ENCODE results near the gene SF3B4.

SF3B4 gene

GRCh38 chr1:149967041-149967440, 39.4 kb upstream of the SF3B4 start:
- Histone ChIP-seq H3K4me1 (ENCODE audit: low read depth, poor library complexity, severe bottlenecking) (peaks cover 17% of the 10 kb centered on the region), H3K9ac (no peak overlapping the region), H3K27me3 (ENCODE audit: insufficient read depth, low read depth) (no peaks in the 10 kb centered on the region), H3K4me2 (no peak overlapping the region), H3K79me2 (ENCODE audit: insufficient read depth, low read depth) (no peaks in the 10 kb centered on the region), H3K36me3 (ENCODE audit: insufficient read depth) (no peaks in the 10 kb centered on the region), H3K4me3 (IDR thresholded peaks at IDR 0.05; ENCODE audit: insufficient read depth, low read depth, low read length) (no peak overlapping the region), H3K27ac (no peak overlapping the region), H4K20me1 (ENCODE audit: insufficient read depth) (no peaks in the 10 kb centered on the region), H2AFZ (ENCODE audit: low read depth) (no peak overlapping the region)
- TF ChIP-seq, protein P1, sequence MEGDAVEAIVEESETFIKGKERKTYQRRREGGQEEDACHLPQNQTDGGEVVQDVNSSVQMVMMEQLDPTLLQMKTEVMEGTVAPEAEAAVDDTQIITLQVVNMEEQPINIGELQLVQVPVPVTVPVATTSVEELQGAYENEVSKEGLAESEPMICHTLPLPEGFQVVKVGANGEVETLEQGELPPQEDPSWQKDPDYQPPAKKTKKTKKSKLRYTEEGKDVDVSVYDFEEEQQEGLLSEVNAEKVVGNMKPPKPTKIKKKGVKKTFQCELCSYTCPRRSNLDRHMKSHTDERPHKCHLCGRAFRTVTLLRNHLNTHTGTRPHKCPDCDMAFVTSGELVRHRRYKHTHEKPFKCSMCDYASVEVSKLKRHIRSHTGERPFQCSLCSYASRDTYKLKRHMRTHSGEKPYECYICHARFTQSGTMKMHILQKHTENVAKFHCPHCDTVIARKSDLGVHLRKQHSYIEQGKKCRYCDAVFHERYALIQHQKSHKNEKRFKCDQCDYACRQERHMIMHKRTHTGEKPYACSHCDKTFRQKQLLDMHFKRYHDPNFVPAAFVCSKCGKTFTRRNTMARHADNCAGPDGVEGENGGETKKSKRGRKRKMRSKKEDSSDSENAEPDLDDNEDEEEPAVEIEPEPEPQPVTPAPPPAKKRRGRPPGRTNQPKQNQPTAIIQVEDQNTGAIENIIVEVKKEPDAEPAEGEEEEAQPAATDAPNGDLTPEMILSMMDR (conservative IDR thresholded peaks at IDR 0.05; ENCODE audit: low read depth, low read length), result no peak

- Histone ChIP-seq H3K4me1 (ENCODE audit: low read depth, poor library complexity, severe bottlenecking) (peaks cover 22% of the 10 kb centered on the region), H3K9ac (no peak overlapping the region), H3K36me3 (ENCODE audit: insufficient read depth) (no peaks in the 10 kb centered on the region), H3K4me2 (no peak overlapping the region), H3K27me3 (ENCODE audit: insufficient read depth, low read depth) (no peaks in the 10 kb centered on the region), H3K27ac (no peak overlapping the region), H3K79me2 (ENCODE audit: insufficient read depth, low read depth) (no peaks in the 10 kb centered on the region), H3K4me3 (IDR thresholded peaks at IDR 0.05; ENCODE audit: insufficient read depth, low read depth, low read length) (no peak overlapping the region), H2AFZ (ENCODE audit: low read depth) (no peak overlapping the region), H4K20me1 (ENCODE audit: insufficient read depth) (no peaks in the 10 kb centered on the region)
- TF ChIP-seq, protein P1 (conservative IDR thresholded peaks at IDR 0.05; ENCODE audit: low read depth, low read length), result no peak
Measured at GRCh38 chr1:149966405-149966804, 38.8 kb upstream of the SF3B4 start.

GRCh38 chr1:149965440-149965839, 37.8 kb upstream of the SF3B4 start:
- TF ChIP-seq, protein P1 (conservative IDR thresholded peaks at IDR 0.05; ENCODE audit: low read depth, low read length), result no peak
- Histone ChIP-seq H3K4me3 (IDR thresholded peaks at IDR 0.05; ENCODE audit: insufficient read depth, low read depth, low read length) (no peak overlapping the region), H3K27me3 (ENCODE audit: insufficient read depth, low read depth) (no peaks in the 10 kb centered on the region), H3K79me2 (ENCODE audit: insufficient read depth, low read depth) (no peaks in the 10 kb centered on the region), H3K9ac (no peak overlapping the region), H3K27ac (no peak overlapping the region), H3K36me3 (ENCODE audit: insufficient read depth) (no peaks in the 10 kb centered on the region), H2AFZ (ENCODE audit: low read depth) (no peak overlapping the region), H4K20me1 (ENCODE audit: insufficient read depth) (no peaks in the 10 kb centered on the region), H3K4me1 (ENCODE audit: low read depth, poor library complexity, severe bottlenecking) (peaks cover 22% of the 10 kb centered on the region), H3K4me2 (no peak overlapping the region)

- peaks cover 22% of the 10 kb centered on the region for H3K4me1 ChIP-seq (ENCODE audit: low read depth, poor library complexity, severe bottlenecking)
- H3K9ac ChIP-seq, result no peak overlapping the region
- H3K27ac ChIP-seq, result no peak overlapping the region; the same call in 1 of the 2 replicates
- no peaks in the 10 kb centered on the region for H3K27me3 ChIP-seq (ENCODE audit: insufficient read depth, low read depth)
- no peak overlapping the region for H2AFZ ChIP-seq (ENCODE audit: low read depth)
- no peaks in the 10 kb centered on the region for H3K79me2 ChIP-seq (ENCODE audit: insufficient read depth, low read depth)
- peaks cover 3% of the 10 kb centered on the region; the same call in 1 of the 2 replicates for H3K36me3 ChIP-seq (ENCODE audit: insufficient read depth)
- no peaks in the 10 kb centered on the region for H4K20me1 ChIP-seq (ENCODE audit: insufficient read depth)
- TF ChIP-seq, protein P1 (conservative IDR thresholded peaks at IDR 0.05; ENCODE audit: low read depth, low read length), result no peak
- no peak overlapping the region for H3K4me2 ChIP-seq
- H3K4me3 ChIP-seq (IDR thresholded peaks at IDR 0.05; ENCODE audit: insufficient read depth, low read depth, low read length), result no peak overlapping the region
Measured at GRCh38 chr1:149963358-149963757, 35.8 kb upstream of the SF3B4 start.

Data from KMS-11 (cell line).